ENCODE measurements around the gene COPS8.
A peak's percentile ranks its signal among the peaks of the same experiment; 100 is the strongest.

Gene COPS8

DNA sequence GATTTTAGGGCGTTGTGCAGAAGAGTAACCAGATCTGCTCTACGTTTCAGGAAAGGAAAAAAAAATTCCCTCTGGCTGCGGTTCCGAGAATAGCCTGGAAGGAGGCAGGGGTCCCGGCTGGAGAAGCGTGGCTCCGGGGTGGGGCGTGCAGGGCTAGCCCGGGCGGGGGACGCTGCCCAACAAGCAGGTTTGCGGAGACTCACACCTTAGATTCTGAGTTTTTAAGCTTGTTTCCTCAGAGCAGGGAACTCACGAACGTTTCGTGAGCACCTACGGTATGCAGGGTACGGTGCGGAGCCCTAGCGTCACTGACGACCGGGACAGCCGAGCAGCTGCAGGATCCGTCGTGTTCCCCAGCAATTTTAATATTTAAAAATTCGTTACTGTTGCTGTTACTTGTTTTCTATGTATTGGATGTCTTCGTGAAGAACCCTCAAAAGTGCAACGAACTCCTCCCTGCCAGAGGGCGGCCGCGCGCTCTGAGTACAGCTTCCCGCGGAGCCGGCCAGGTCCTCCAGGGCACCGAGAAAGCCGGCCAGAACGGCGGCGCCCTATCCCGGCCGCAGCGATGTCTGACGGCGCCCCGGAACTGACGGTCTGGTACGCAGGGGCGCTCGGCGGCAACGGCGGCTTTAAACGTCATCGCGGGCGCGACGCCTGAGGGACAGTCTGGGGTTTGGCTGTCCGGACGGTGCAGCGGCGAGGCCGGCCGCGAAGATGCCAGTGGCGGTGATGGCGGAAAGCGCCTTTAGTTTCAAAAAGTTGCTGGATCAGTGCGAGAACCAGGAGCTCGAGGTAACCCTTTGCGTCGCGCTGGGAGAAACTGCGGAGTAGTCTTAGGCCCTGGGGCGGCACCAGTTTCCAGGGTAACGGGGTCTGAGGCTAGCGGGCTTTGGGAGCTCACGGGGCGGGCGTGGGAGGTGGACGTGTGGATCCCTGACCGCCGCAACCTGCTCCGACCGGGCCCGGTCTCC, at the start of gene COPS8:
TSS of gene COPS8 (plus strand) at position 642 of the 974 bp plus-strand sequence. CDS start at position 718, 76 bp downstream.
- peak; percentile 87 for DNase-seq

DNA sequence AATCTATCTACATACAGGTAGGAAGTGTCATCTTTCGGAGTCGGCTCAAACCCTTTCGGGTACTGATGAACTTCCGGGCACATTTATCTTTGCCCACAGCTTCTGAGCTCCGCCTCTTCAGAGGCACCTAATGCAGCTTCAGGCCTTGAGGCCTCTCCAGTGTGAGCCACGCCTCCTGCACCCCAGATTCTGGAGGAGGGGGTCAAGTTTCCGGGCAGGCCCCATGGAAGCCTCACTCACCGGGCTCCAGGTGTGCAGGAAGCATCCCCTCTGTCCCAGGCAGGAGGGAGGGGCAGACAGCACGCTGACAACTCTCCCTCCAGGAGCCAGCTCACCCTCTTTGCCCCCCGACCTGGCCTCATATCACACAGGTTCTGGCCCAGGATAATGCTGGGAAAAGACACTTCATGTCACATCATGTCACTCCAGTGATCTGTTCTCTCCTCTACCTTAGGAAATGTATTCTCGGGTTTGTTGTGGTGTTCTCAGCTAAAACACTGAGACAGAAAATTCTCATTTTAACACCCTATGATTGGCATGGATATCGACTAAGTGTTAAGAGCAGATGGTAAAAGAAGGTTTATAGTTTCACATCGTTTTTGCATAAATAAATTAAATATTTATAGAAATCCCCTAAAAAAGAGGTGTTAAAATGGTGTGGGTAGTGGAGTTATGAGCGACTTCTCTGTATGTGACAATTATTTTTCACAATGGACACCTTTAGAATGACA, 46.2 kb upstream of the COPS8 start:
- no peak for DNase-seq

DNA sequence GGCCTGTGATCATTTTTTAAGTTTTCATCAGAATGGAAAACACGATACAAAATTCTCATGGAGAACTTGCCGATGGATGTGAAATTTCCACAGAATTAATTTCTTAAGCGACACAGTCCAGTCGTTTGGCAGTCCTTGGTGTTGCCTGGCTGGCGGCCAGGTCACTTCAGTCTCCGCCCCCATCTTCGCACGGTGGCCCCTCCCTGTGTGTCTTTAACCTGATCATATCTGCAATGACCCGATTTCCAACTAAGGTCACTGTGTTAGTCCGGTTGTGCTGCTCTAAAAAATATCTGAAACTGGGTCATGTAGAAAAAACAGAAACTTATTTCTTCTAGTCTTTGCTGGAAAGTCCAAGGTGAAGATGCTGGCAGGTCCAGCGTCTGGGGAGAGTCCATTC, 44.5 kb upstream of the COPS8 start:
- no peak for DNase-seq

DNA sequence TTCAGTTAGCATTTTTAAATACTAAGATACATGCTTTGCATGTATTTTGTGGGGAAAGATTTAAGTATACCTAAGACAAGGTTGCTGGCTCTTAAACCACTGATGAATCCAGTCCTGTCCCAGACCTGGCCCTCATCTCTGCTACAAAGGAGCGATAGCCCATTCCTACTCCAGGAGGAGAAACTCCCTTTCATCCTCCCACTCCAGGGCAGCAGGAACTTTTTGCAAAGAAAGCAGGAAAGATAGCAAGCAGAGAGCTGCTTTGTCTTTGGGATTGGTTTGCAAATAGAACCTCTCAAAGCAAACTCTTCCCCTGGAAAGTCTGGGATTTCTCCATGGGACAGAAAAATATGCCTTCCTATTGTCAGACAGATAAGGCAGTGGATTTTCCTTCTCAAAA, 43.6 kb upstream of the COPS8 start:
- DNase-seq: no peak

DNA sequence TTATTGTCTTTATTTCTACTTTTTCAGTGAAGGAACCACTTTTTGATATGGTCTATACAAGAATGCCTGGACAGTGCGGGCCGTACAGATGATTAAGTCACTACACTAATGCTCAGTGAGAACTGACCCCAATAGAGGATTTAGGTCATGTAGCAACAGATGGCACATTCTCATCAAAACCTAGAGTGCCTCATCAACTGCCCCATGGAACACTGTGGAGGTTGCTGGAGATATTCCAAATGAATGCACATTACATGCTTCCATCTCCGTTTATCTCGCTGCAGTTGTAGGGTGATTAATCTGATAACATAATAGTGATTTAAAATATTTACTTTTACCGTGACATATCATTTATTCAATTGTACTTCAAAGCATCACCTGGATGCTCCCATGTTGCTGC, 41.8 kb upstream of the COPS8 start:
- DNase-seq: no peak

DNA sequence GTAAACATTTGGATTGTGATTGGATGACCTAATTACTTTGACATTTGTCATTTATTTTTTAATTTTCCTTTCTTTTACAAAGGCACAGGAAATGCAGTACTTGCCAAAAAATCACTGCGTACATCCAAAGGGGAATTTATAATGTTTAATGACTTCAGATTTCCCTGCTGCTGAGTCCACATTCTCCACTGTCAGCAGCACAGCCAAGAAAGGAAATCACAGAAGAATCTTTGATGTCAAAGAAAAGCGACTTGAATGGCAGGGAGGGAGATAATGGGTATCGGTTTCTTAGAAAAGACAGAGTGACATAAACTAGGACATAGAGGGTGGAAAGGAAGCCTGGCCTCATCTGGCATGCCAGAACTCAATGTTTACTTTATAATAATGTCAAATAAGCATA, 41.4 kb upstream of the COPS8 start:
- no peak for DNase-seq

DNA sequence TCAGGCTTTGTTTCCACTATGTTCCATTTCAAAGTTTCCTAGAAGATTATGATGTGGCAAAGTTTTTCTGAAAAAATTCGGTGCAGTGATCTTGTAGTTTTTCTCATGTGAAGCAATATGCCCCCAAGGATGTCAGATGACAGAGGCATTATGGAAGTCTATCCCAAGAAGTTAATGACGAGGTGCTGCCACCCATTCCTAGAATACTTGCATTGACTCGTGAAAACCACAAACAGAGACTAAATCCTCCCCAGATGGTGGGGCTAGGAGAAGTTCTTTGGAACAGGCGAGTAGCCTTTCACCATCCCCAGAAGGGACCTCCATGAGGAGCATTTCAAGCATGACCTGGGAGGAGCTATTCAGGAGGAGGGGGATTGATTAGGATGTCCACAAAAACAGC, 40.2 kb upstream of the COPS8 start:
- no peak for DNase-seq

DNA sequence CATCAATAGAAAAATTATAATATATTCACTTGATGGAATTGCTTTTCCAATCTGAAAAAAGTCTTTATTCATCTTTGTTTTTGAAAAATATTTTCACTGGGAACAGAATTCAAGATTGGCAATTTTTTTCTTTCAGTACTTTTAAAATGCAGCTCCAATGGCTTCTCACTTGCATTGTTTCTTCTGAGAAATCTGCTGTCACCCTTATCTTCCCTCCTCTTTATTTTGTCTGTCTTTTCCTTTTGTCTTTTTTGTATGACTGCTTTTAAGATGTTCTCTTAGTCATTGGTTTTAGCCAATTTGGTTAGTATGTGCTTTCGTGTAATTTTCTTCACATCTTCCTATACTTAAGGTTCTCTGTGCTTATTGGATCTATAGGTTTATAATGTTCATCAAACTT, 37.1 kb upstream of the COPS8 start:
- DNase-seq: no peak

DNA sequence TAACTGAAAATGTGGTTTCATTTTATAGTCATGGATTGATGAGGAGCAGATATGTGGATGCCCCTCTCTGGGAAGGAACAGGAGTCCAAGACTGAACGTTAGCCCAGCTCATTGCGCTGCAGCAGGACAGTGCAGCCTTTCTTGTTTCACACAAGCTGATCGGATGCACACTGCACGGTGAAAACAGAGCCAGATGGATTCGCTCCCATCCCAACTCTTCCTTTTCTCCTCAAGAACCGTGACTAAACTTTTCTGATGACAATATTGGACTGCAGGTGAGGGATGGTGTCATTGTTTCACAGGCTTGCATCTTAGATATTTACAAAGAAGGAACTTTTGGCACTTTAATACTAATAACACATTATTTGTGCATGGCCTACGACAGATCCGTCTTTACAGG, 33.8 kb upstream of the COPS8 start:
- DNase-seq: no peak

DNA sequence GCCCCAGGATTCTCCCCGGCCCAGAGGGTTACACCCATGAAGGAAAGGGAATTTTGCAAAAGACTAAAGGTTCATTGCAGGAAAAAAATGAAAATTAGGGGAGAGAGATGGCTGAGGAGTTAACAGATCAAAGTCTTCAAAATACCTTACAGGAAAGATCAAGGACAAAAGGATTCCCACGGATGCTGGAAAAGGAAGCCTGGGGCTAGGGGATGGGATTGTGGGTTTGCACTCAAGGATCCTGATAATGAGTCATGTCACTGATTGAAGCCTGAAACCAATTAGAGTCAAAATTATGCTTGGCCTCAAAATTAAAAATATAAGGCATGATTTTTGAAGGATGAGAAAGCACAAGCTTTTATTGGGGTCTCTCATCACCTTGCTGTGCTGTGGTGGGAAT, 32.6 kb upstream of the COPS8 start:
- no peak for DNase-seq

DNA sequence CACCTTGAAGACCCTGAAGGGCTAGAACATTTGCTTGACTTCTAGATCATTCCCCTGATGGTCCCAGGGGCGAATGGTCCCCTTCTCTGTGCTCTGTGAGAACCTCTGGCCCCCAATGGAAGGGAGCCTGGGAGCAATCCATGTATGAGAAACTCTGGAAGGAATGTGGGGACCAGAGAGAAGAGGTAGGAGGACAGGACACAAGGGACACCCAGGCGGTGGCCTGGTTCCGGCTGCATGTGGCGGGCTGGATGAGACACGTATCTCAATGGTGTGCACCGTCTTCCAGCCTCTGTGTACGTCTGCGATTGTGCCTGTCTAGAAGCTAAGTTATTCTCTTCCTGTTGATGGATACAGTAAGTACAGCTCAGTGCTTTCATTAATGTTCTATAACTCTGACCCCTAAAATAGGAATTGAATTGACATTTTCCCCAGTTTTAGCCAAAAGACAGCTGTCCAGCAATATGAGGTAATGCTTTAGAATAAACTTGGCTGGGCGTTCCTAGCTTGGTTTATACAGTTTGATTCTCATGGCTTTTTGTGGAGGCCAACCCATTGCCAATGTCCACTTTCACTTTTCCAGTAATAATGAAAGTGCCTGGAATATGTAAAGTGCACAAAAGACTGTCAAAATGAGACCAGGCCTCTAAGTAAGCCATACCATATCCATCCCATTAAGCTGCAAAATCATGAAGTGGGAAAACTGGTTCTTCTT, 30.1 kb upstream of the COPS8 start:
- DNase-seq: no peak

DNA sequence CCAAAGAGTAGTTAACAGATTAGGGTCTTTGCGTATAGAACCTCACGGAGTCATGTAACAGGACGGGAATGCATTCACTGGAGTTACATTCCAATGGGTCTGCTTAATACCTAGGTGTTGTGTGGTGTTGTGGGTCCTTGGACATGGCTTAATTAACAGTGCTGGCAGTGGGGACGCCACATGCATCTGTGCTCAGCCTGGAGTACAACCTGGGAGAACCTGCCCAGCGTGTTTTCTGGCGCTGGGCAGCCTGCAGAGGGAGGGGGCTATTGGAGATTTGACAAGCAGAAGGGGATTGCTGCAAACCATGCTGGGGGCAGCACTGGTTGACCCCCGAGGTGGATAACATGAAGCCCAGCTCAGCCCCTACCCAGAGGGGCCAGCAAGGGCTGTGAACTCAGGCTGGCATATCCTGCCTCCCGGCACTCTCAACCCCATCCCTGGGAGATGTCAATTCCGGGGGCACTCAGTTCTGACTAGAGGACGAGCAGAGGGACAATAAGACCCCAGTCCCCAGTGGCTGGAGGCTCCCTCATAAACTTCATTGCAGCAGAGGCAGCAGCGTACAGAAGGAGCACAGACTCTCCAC, 29.3 kb upstream of the COPS8 start:
- no peak for DNase-seq

DNA sequence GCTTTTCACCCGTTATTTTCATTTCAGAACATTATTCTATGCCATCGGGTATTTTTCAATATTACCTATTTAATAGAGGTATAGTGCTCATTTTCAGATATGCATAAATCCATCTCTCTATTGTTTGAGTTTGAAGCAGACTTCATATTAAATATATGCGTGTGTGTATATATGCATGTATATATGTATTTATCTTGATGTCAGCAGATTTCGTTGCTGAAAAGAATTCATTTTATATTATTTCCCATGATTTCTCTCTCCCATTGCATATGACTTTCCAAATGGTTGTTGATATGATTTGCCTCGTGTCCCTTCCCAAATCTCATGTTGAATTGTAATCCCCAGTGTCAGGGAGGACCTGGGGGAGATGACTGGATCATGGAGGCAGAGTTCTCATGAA, 28.6 kb upstream of the COPS8 start:
- no peak for DNase-seq

DNA sequence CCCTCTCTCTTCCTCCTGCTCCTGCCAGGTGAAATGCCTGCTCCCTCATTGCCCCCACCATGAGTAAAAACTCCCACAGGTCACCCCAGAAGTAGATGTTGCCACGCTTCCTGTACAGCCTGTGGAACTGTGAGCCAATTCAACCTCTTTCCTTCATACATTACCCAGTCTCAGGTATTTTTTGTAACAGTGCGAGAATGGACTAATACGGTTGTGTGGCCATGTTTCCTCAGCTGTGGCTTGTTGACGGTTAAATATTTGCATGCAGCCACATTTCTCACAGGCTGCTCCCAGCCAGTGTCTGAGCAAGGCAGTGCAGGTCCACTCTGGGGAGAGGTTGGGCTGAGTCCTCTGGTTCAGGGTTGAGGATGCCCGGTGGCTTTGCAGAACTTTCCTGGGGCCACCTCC, 27.8 kb upstream of the COPS8 start:
- DNase-seq: no peak

DNA sequence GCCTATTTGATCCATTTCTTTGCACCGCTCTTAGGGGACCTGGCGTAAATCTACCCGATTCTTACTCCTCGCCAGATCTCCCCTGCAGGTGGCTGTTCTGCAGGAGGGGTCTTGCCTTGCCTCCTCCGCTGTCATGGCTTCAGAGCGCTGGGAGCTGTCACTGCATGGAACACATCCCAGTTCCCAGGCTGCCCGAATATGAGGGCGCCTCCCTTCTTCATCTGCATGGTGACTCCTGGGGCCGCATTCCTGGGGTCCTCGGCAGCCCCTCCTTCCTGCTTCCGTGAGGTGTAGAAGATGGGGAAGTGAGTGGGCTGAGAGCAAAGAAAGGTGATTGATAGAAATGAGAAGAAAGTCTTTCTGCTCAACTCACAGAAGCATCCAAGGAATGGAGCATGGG, 27.3 kb upstream of the COPS8 start:
- DNase-seq: no peak

DNA sequence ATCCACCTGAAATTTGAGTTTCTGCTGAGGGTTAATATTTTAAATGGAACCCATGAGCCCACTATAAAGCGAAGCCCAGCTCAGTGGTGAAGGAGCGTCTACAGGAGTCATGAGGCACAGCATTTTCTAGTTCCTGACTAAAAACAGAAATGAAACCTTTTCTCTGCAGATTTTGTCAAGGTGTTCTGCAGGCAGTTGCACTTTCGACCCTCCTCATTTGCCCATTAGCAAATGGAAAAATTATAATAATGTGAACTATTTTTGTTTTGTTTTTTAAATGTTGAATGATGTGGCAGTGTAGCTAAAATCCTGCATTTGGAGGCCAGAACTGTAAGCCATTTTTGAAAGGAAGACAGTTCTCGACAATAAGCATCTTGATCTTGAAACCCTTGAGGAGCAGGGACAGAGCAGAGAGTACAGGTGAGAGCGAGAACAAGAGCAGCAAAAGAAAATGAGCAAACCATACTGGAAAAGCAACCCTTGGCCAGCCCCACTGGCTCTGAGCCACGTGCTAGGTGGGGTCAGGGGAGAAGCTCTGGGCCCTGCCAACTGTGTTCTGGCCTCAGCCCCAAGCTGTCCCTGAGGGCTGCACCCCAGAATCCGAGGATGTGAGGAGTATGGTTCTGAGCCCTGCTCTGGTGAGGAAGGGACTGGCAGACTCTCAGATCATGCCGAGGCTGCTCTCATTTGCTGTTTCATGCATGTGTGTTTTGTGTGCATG, 26.4 kb upstream of the COPS8 start:
- no peak for DNase-seq

DNA sequence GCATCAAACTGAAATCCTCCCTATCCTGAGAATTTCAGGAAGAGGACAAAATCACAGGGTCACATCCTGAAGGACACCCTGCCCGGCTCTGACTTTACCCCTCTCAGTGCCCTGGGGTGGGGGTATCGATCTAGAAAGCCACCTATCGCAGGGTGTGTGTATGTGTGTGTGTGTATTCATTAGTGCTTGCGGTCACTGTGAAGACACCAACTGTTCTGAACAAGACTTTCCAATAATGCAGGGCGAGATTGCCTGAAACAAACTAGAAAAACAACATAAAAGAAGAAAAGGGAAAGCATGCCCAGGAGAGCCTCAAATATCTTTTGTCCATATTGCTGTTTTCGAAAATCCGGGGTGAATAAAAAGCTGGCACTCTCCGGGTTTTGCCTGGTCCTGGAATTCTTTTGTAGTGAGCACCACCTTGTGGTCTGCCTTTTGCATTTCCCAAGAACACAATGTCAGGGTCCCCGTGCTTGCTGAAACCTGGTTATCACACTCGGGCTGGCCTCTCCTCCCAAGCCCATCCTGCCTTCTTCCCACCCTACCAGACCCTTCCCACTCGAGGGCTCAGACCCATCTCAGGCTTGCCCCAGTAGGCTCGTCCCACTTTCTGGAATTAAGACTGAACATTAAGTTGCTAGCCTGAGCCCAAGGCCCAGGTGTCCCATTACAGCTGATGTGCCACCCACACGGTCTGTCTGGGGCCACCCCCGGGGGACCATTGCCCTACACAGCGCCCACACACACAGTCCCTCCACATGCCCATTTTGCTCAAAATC, 25.0 kb upstream of the COPS8 start:
- DNase-seq: no peak

DNA sequence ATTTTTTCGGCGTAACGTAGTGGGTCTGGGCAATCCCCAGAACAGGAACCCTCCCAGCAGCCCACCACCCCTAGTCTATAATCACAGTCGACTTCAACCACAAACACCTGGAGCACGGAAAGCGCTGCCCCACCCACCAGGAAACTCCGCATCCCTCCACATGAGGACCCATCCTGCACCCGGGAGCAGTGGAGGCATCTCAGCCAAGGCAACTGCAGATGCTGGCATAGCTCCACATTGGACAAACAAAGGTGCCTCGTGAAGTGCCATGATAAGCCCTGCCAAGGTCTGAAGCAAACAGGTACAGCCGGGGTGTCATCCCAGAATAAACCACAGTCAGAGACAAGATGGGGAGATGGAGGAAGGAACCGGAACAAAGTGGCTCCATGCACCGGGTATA, 24.3 kb upstream of the COPS8 start:
- DNase-seq: no peak

DNA sequence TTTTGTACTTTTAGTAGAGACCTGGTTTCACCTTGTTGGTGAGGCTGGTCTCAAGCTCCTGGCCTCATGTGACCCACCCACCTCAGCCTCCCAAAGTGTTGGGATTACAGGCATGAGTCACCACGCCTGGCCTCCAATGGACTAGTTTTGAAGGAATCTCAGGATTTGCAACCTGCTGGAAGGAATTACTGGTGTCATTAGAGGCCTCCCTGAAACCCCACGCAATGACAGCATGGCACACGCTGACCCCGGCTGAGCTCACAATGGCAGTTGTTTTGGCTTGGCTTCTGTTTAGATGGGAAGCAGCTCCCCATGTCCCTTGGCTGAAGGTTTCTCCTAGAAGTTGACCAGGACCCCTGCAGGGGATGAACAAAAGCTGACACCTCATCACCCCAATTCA, 23.1 kb upstream of the COPS8 start:
- DNase-seq: no peak

DNA sequence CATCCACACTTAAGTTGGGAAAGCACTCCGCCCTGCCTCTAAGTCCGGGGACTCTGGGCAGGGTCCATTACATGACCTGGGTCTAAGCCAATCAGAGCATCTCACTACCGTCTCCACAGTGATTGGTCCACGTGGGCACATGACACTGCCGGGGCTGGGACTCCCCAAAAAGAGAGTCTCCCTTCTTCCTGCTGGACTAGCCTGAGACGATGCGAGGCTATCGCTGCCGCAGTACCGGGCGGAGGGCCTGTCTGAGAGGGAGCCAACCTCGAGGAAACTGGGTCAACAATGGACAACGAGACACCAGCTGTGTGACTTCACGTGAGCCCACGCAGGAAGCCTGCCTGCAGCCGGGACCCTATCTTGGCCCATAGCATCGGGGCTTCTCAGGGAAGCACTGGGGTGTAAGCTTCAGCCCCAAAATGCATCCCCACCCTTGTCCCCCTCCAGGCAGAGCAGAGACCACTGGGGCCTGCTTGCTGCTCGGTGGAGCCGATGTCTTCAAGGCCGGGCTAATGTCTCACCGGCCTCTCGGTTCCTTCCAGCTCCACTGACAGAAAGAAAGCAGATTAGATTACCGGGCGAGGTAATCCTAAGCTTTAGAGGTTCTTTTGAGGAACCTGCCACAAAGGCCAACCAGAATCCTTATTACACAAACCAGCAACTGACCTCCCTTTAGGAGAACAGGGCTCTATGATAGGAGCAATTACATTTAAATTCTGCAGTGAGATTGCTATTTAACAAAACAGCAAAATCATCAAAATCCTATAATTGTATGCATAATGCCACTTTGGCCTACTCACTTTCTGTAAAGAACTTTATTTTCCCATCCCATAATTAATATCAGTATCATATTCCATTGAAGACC, 21.3 kb upstream of the COPS8 start:
- DNase-seq: no peak

DNA sequence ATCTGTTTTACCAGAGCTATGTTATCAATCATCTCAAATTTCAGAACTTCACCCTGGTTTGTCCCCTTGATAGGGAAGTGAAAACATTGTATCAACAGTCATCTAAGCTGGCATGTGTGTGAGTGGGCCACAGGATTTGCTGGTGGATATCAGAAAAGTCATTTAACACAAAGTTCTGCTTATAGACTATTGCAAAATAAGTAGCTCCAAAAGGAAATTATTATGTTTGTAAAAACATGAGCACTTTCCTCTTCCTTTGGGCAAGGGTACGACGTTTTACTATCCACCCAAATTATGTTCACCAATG, 20.7 kb upstream of the COPS8 start:
- no peak for DNase-seq

All from NCI-H2107 (cell line).